Right atrium auricular region (tissue), 2 donors: ENCODE measurements around the gene SRSF12. TPM values are rescaled to one million over a fixed set of nuclear protein-coding genes. Genes with fewer than 3 reads are reported as not detected.

ENCODE experiments used
- DNase-seq: peaks from one replicate; pipeline ENCODE4 v3.0.0-alpha.2; 2019; ENCODE audit warnings: low spot score
- H3K27ac ChIP-seq, 2 donors: fragments of 200-600 bp; sonication (generic); 1 replicate in 1 of 2; 2 replicates in 1 of 2; pipeline ENCODE4 v1.5.1; 2016 to 2019
- H3K27me3 ChIP-seq, 2 donors: fragments of 200-600 bp; sonication (generic); one replicate each; pipeline versions ENCODE4 v1.5.1 to v1.6.0; 2017 to 2019
- H3K36me3 ChIP-seq: fragments of 200-600 bp; sonication (generic); one replicate; pipeline ENCODE4 v1.5.1; 2016
- H3K4me1 ChIP-seq, 2 donors: fragments of 200-600 bp; sonication (generic); one replicate each; pipeline versions ENCODE4 v1.5.1 to v1.6.0; 2017 to 2019
- H3K4me3 ChIP-seq, 2 donors: fragments of 200-600 bp; sonication (generic); 1 replicate in 1 of 2; 2 replicates in 1 of 2; pipeline ENCODE4 v1.5.1; 2017 to 2019; ENCODE audit warnings: mild to moderate bottlenecking in 1 of 2, moderate library complexity in 1 of 2
- H3K9me3 ChIP-seq, 2 donors: fragments of 200-600 bp; sonication (generic); one replicate each; pipeline ENCODE4 v1.5.1; 2019
- total RNA-seq, 2 donors: library from RNA; depleted of rRNA; stranded (reverse); fragments of >200 nt; gene quantifications; one replicate each; pipeline ENCODE4 v1.1.0, GENCODE V29; 2016
- TF ChIP-seq, protein P1 (sequence below), 2 donors: fragments of 200-600 bp; sonication (generic); IDR thresholded peaks; one replicate each; pipeline ENCODE4 v1.5.1; 2019; ENCODE audit warnings: antibody characterized with exemption in 2 of 2

The SRSF12 gene
- total RNA-seq, 2 donors from 2014 or later = 0.75 TPM; not detected in 1

- H3K27ac ChIP-seq = no peak overlapping the region
- no peaks in the 10 kb centered on the region for H3K9me3 ChIP-seq
- peaks cover 7% of the 10 kb centered on the region for H3K36me3 ChIP-seq
- TF ChIP-seq, protein P1, sequence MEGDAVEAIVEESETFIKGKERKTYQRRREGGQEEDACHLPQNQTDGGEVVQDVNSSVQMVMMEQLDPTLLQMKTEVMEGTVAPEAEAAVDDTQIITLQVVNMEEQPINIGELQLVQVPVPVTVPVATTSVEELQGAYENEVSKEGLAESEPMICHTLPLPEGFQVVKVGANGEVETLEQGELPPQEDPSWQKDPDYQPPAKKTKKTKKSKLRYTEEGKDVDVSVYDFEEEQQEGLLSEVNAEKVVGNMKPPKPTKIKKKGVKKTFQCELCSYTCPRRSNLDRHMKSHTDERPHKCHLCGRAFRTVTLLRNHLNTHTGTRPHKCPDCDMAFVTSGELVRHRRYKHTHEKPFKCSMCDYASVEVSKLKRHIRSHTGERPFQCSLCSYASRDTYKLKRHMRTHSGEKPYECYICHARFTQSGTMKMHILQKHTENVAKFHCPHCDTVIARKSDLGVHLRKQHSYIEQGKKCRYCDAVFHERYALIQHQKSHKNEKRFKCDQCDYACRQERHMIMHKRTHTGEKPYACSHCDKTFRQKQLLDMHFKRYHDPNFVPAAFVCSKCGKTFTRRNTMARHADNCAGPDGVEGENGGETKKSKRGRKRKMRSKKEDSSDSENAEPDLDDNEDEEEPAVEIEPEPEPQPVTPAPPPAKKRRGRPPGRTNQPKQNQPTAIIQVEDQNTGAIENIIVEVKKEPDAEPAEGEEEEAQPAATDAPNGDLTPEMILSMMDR (IDR thresholded peaks at IDR 0.05) = no peak
- DNase-seq = no peak
- no peaks in the 10 kb centered on the region for H3K27me3 ChIP-seq
- H3K4me1 ChIP-seq = no peaks in the 10 kb centered on the region
- no peak overlapping the region for H3K4me3 ChIP-seq
These were observed 36.3 kb upstream of the SRSF12 start for GRCh38 chr6:89154131-89154530.

- no peaks in the 10 kb centered on the region for H3K27me3 ChIP-seq
- no peak overlapping the region for H3K4me3 ChIP-seq
- no peaks in the 10 kb centered on the region for H3K9me3 ChIP-seq
- H3K27ac ChIP-seq = no peak overlapping the region
- no peaks in the 10 kb centered on the region for H3K36me3 ChIP-seq
- H3K4me1 ChIP-seq = peaks cover 0 to 11% of the 10 kb centered on the region in 2 donors
- TF ChIP-seq, protein P1 (IDR thresholded peaks at IDR 0.05) = no peak
- DNase-seq = no peak
These were observed 30.3 kb upstream of the SRSF12 start for GRCh38 chr6:89148016-89148750.

- TF ChIP-seq, protein P1 (IDR thresholded peaks at IDR 0.05) = no peak
- Histone ChIP-seq H3K27ac (peak overlapping the region; percentile 85 to 92), H3K9me3 (no peaks in the 10 kb centered on the region), H3K27me3 (no peaks in the 10 kb centered on the region), H3K4me3 (peak overlapping the region; percentile 77), H3K4me1 (peaks cover 0 to 11% of the 10 kb centered on the region in 2 donors), H3K36me3 (no peaks in the 10 kb centered on the region)
- DNase-seq = no peak
These were observed 29.1 kb upstream of the SRSF12 start for GRCh38 chr6:89146718-89147700.

GRCh38 chr6:89145956-89146717 lies 28.3 kb upstream of the SRSF12 start, which contains the start of gene PM20D2:
PM20D2 (plus strand) TSS chr6:89146055; CDS start chr6:89146145, 90 bp downstream.
- DNase-seq = no peak
- H3K4me1 ChIP-seq = peaks cover 0 to 11% of the 10 kb centered on the region in 2 donors

More at GRCh38 chr6:89145956-89146717, 28.3 kb upstream of the SRSF12 start, which contains the start of gene PM20D2:
- no peaks in the 10 kb centered on the region for H3K36me3 ChIP-seq
- TF ChIP-seq, protein P1 (IDR thresholded peaks at IDR 0.05) = no peak
- H3K9me3 ChIP-seq = no peaks in the 10 kb centered on the region
- peak within 1 kb of the TSS; percentile 85 to 92 for H3K27ac ChIP-seq
- H3K4me3 ChIP-seq = peak within 1 kb of the TSS; percentile 77
- H3K27me3 ChIP-seq = no peaks in the 10 kb centered on the region
